ENCODE data around the gene LAMA2. TPM values are rescaled to one million over a fixed set of nuclear protein-coding genes. Genes with fewer than 3 reads are reported as not detected.

LAMA2 gene
- total RNA-seq, 5 donors from 2014 or later (not counting 1 experiment from before 2014, with no cell fraction given) = 0.30 to 0.62 (median 0.45) TPM

DNA sequence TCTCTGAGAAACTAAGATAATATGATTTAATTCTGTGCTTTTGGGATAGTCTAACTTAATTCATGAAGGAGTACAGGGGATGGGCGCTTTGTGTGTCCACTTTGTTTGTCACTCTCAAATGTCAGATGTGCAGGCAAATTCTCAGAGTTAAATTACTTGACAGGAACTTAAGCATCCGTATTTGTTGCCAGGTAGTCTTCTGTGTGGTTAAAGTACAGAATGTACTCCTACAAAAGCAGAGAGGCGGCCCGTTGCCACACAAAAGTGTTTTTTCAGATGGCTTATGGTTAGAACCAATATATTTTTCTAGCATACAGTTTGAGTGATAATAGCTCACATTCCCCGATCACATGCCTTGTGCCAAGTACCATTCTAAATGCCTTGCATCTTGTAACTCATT lies 234.4 kb downstream of the LAMA2 start:
- H3K36me3 ChIP-seq (ENCODE audit: control insufficient read depth in 2 of 2, extremely low read depth in 1 of 2, insufficient read depth in 1 of 2, low read length in 1 of 2) = no peaks in the 10 kb centered on the region
- no peaks in the 10 kb centered on the region for H3K9me3 ChIP-seq
- no peak for DNase-seq
- no peaks in the 10 kb centered on the region for H3K4me1 ChIP-seq (ENCODE audit: control insufficient read depth in 1 of 2, extremely low read depth in 1 of 2, insufficient read depth in 2 of 2, low read length in 2 of 2)
- Mint-ChIP-seq H3K9me3 (no peaks in the 10 kb centered on the region), H3K27ac (no peak overlapping the region), H3K4me3 (no peak overlapping the region), H3K27me3 (peaks cover 0 to 1% of the 10 kb centered on the region in 2 donors), H3K36me3 (no peaks in the 10 kb centered on the region), H3K4me1 (no peaks in the 10 kb centered on the region)
- ChIA-PET POLR2A (no interaction called here), CTCF (no interaction called here)
- 60% methylated on average over 1 of the region's 5 CpGs for WGBS (ENCODE audit: insufficient coverage)
- H3K4me3 ChIP-seq (ENCODE audit: control insufficient read depth in 1 of 2, extremely low read depth in 1 of 2, low read length in 1 of 2) = no peak overlapping the region
- no peak overlapping the region for H3K27ac ChIP-seq (ENCODE audit: low read length)
- ATAC-seq (replicated peaks in 1 of 4) = no peak
- H3K27me3 ChIP-seq (replicated peaks in 1 of 2; ENCODE audit: control insufficient read depth in 2 of 2, extremely low read depth in 1 of 2, insufficient read depth in 2 of 2, low read length in 1 of 2) = no peaks in the 10 kb centered on the region

DNA sequence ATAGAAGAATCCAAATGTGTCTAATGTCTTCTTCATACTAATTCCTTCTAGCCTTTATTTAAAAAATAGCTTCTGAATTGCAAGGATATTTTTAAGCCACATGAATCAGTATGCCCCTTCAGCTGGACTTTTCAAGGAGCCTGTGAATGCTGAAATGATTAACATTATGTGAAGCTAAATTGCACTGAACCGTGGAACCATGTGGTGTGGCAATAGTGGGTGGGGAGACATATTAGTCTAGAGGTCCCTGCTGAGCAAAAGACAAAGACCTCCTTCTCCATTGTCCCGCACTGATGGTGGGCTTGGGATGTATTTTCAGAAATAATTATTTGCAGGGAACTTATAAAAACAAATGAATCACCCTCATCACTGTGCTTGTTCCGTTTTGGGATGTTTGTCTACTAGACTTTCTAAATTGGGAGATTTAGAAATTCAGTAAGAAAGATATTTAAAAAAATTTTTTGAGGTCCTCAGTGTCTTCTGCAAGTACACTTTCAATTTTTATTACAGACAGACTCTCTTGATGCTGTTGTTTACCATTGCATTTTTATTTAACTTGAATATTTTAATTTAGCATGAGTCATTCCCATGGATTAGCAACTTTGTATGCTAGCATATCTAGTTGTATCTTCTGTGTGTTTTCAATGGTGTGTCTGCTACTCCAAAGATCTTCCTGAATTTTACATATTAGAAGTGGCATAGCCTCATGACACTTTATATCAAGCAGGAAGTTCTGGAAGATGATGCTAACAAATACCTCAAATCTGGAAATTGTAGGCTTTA lies 238.1 kb downstream of the LAMA2 start:
- no peaks in the 10 kb centered on the region for H3K9me3 ChIP-seq
- ChIA-PET CTCF (no interaction called here), POLR2A (no interaction called here)
- no peak for ATAC-seq (replicated peaks in 1 of 4)
- Mint-ChIP-seq H3K27ac (no peak overlapping the region), H3K4me3 (no peak overlapping the region), H3K9me3 (no peaks in the 10 kb centered on the region), H3K27me3 (no peaks in the 10 kb centered on the region), H3K4me1 (no peaks in the 10 kb centered on the region), H3K36me3 (no peaks in the 10 kb centered on the region)
- H3K27me3 ChIP-seq (replicated peaks in 1 of 2; ENCODE audit: control insufficient read depth in 2 of 2, extremely low read depth in 1 of 2, insufficient read depth in 2 of 2, low read length in 1 of 2) = no peaks in the 10 kb centered on the region
- no peaks in the 10 kb centered on the region for H3K36me3 ChIP-seq (ENCODE audit: control insufficient read depth in 2 of 2, extremely low read depth in 1 of 2, insufficient read depth in 1 of 2, low read length in 1 of 2)
- no peak overlapping the region for H3K4me3 ChIP-seq (ENCODE audit: control insufficient read depth in 1 of 2, extremely low read depth in 1 of 2, low read length in 1 of 2)
- no peak for DNase-seq
- no peaks in the 10 kb centered on the region for H3K4me1 ChIP-seq (ENCODE audit: control insufficient read depth in 1 of 2, extremely low read depth in 1 of 2, insufficient read depth in 2 of 2, low read length in 2 of 2)
- WGBS (ENCODE audit: insufficient coverage) = no CpG with 5 or more reads among the region's 3 CpGs
- no peak overlapping the region for H3K27ac ChIP-seq (ENCODE audit: low read length)

DNA sequence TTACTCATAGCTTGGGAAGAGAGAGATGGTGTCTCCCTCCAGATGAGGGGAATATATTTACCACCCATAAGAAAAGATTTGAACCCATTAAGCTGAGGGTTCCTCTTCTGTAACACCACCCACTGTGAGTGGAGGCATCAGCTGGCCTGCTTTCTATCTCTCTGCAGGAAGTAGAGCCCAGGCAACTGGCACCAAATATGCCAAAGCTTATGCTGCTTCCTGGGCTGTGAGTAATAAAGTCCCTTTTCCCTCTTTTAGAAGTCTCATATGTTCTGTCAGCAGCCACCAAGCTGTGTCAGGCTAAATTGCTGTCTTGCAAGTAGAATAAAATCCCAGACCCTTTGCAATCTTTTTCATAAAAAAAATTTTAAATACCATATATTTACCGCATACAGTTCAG lies 241.4 kb downstream of the LAMA2 start:
- DNase-seq (no peak), ATAC-seq (replicated peaks in 1 of 4) (no peak)
- Mint-ChIP-seq H3K27ac (no peak overlapping the region), H3K27me3 (peaks cover 0 to 4% of the 10 kb centered on the region in 2 donors), H3K4me3 (no peak overlapping the region), H3K36me3 (no peaks in the 10 kb centered on the region), H3K4me1 (no peaks in the 10 kb centered on the region), H3K9me3 (no peaks in the 10 kb centered on the region)
- no CpG with 5 or more reads among the region's 1 CpG for WGBS (ENCODE audit: insufficient coverage)
- Histone ChIP-seq H3K9me3 (no peaks in the 10 kb centered on the region), H3K4me1 (ENCODE audit: control insufficient read depth in 1 of 2, extremely low read depth in 1 of 2, insufficient read depth in 2 of 2, low read length in 2 of 2) (no peaks in the 10 kb centered on the region), H3K4me3 (ENCODE audit: control insufficient read depth in 1 of 2, extremely low read depth in 1 of 2, low read length in 1 of 2) (no peak overlapping the region), H3K27me3 (replicated peaks in 1 of 2; ENCODE audit: control insufficient read depth in 2 of 2, extremely low read depth in 1 of 2, insufficient read depth in 2 of 2, low read length in 1 of 2) (no peaks in the 10 kb centered on the region), H3K36me3 (ENCODE audit: control insufficient read depth in 2 of 2, extremely low read depth in 1 of 2, insufficient read depth in 1 of 2, low read length in 1 of 2) (no peaks in the 10 kb centered on the region), H3K27ac (ENCODE audit: low read length) (no peak overlapping the region)
- POLR2A ChIA-PET = no interaction called here
- CTCF ChIA-PET = no interaction called here

DNA sequence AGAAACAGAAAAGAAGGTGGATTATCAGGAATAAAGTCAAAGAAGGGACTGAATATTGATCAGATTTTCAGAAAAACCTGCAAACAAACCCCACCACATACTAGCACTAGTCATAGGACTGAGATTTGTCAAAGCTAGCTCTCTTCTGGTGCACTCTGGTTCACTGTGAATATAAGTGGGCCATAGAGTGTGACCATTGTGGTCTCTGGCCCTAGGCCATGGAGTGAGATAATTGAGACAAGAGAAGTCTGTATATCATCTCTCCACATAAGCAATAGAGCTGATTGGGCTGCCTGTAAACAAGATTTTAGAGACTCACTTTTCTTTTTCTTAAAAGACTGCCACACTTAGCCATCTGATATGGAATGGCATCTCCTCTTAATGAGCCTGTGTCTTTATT lies 247.2 kb downstream of the LAMA2 start:
- no peaks in the 10 kb centered on the region for H3K36me3 ChIP-seq (ENCODE audit: control insufficient read depth in 2 of 2, extremely low read depth in 1 of 2, insufficient read depth in 1 of 2, low read length in 1 of 2)
- Mint-ChIP-seq H3K4me3 (no peak overlapping the region), H3K27me3 (peaks cover 4 to 11% of the 10 kb centered on the region in 2 donors), H3K27ac (no peak overlapping the region), H3K36me3 (no peaks in the 10 kb centered on the region), H3K9me3 (no peaks in the 10 kb centered on the region), H3K4me1 (no peaks in the 10 kb centered on the region)
- no peak overlapping the region for H3K27ac ChIP-seq (ENCODE audit: low read length)
- H3K4me3 ChIP-seq (ENCODE audit: control insufficient read depth in 1 of 2, extremely low read depth in 1 of 2, low read length in 1 of 2) = no peak overlapping the region
- ChIA-PET POLR2A (interaction anchor here (0.6 kb wide), 2 partner anchors 26 to 191 kb away, joined by 3 read pairs; no protein-coding TSS in a partner anchor), CTCF (interaction anchor here in 1 of 2 donors (0.6 to 0.7 kb wide), 2 partner anchors 10 to 248 kb away, joined by 3 read pairs; no protein-coding TSS in a partner anchor)
- ATAC-seq (replicated peaks in 1 of 4) (no peak), DNase-seq (no peak)
- H3K27me3 ChIP-seq (replicated peaks in 1 of 2; ENCODE audit: control insufficient read depth in 2 of 2, extremely low read depth in 1 of 2, insufficient read depth in 2 of 2, low read length in 1 of 2) = no peaks in the 10 kb centered on the region
- H3K4me1 ChIP-seq (ENCODE audit: control insufficient read depth in 1 of 2, extremely low read depth in 1 of 2, insufficient read depth in 2 of 2, low read length in 2 of 2) = no peaks in the 10 kb centered on the region
- H3K9me3 ChIP-seq = no peaks in the 10 kb centered on the region

DNA sequence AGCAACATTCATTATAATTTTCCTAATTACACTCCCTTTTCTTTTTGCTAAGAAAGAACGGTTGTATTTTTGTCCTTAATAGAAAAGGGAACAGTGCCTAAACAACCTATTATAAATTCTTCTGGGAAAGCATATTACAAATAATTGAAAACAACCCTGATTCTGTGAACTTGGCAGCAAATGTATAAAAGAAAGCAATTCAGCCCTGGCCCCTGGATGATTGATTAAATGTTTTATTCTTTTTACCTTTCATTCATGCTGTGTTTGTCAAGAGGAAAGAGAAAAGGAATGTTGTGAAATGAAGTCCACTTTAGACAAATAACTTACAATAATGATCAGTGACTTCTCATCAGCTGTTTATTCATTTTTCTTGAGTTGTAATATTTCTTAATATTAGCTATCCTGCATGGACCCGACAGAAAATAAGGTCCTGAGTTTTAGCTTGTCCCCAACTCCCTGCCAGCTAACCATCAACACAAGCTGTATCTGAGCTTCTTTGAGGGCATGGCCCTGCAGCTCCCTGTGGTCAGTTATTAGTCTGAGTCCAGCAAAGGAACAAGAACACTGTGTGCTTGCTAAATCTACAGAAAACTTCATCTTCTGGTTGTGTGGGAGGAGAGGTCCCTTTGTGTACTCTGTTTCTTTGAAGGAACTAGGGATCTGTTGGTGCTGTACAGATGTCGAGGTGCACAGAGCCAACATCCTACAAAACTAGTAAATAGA lies 248.2 kb downstream of the LAMA2 start:
- DNase-seq (no peak), ATAC-seq (replicated peaks in 1 of 4) (no peak)
- H3K4me1 ChIP-seq (ENCODE audit: control insufficient read depth in 1 of 2, extremely low read depth in 1 of 2, insufficient read depth in 2 of 2, low read length in 2 of 2) = no peaks in the 10 kb centered on the region
- Mint-ChIP-seq H3K4me1 (no peaks in the 10 kb centered on the region), H3K27ac (no peak overlapping the region), H3K27me3 (peaks cover 4 to 16% of the 10 kb centered on the region in 2 donors), H3K9me3 (no peaks in the 10 kb centered on the region), H3K36me3 (no peaks in the 10 kb centered on the region), H3K4me3 (no peak overlapping the region)
- no peaks in the 10 kb centered on the region for H3K36me3 ChIP-seq (ENCODE audit: control insufficient read depth in 2 of 2, extremely low read depth in 1 of 2, insufficient read depth in 1 of 2, low read length in 1 of 2)
- ChIA-PET POLR2A (interaction anchor here in 1 of 2 donors (0.6 kb wide), 1 partner anchor 190 kb away, joined by 3 read pairs; no protein-coding TSS in a partner anchor), CTCF (interaction anchor here in 1 of 2 donors (0.7 kb wide), 1 partner anchor 249 kb away, joined by 3 read pairs; no protein-coding TSS in a partner anchor)
- no peak overlapping the region for H3K4me3 ChIP-seq (ENCODE audit: control insufficient read depth in 1 of 2, extremely low read depth in 1 of 2, low read length in 1 of 2)
- H3K27ac ChIP-seq (ENCODE audit: low read length) = no peak overlapping the region
- WGBS (ENCODE audit: insufficient coverage) = no CpG with 5 or more reads among the region's 3 CpGs
- H3K9me3 ChIP-seq = no peaks in the 10 kb centered on the region
- H3K27me3 ChIP-seq (replicated peaks in 1 of 2; ENCODE audit: control insufficient read depth in 2 of 2, extremely low read depth in 1 of 2, insufficient read depth in 2 of 2, low read length in 1 of 2) = no peaks in the 10 kb centered on the region

DNA sequence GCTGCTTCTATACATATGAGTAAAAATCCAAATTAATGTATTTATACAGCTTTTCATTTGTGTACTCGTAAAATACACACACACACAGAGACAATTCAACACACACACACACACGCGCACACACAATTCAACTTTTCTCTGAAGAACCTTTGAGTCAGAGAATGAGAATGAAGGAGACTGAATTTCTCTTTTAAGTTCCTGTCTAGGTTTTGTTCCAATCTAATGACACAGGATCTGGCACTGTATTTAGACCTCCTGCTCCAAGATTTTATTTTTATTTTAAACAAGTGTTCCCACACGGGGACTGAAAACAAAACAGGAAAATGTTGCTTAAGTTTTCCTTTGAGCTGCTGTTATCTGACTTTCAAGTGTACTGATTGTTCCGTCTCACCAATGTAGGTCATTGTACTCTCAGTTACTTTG lies 250.8 kb downstream of the LAMA2 start:
- no peak overlapping the region for H3K27ac Mint-ChIP-seq
- POLR2A ChIA-PET = no interaction called here

More for the DNA sequence above, 250.8 kb downstream of the LAMA2 start:
- H3K4me1 ChIP-seq (ENCODE audit: control insufficient read depth in 1 of 2, extremely low read depth in 1 of 2, insufficient read depth in 2 of 2, low read length in 2 of 2) = no peaks in the 10 kb centered on the region
- Mint-ChIP-seq H3K4me3 (no peak overlapping the region), H3K36me3 (no peaks in the 10 kb centered on the region), H3K27me3 (peaks cover 4 to 16% of the 10 kb centered on the region in 2 donors), H3K9me3 (no peaks in the 10 kb centered on the region), H3K4me1 (no peaks in the 10 kb centered on the region)
- H3K9me3 ChIP-seq = no peaks in the 10 kb centered on the region
- no peaks in the 10 kb centered on the region for H3K36me3 ChIP-seq (ENCODE audit: control insufficient read depth in 2 of 2, extremely low read depth in 1 of 2, insufficient read depth in 1 of 2, low read length in 1 of 2)
- CTCF ChIA-PET = no interaction called here
- no peak overlapping the region for H3K4me3 ChIP-seq (ENCODE audit: control insufficient read depth in 1 of 2, extremely low read depth in 1 of 2, low read length in 1 of 2)
- H3K27me3 ChIP-seq (replicated peaks in 1 of 2; ENCODE audit: control insufficient read depth in 2 of 2, extremely low read depth in 1 of 2, insufficient read depth in 2 of 2, low read length in 1 of 2) = no peaks in the 10 kb centered on the region
- ATAC-seq (replicated peaks in 1 of 4) = no peak
- no peak for DNase-seq
- no peak overlapping the region for H3K27ac ChIP-seq (ENCODE audit: low read length)
- WGBS (ENCODE audit: insufficient coverage) = 0% methylated on average over 1 of the region's 5 CpGs

Measured in T-cell (primary cell).